ENCODE results near the gene SIX1. TPM values are rescaled to one million over a fixed set of nuclear protein-coding genes. Genes with fewer than 3 reads are reported as not detected.
A peak's percentile ranks its signal among the peaks of the same experiment; 100 is the strongest.

The SIX1 gene
- total and polyA plus RNA-seq, 2 of the 13 experiments (the other 11 are each of a cell fraction or from before 2014, with no cell fraction given) = 1.7 to 6.5 TPM

GRCh38 chr14:60647081-60647836 is 2.0 kb downstream of the SIX1 start (continued):
- TF ChIP-seq RARA (CRISPR knock-in tag; IDR thresholded peaks at IDR 0.05) (0 out of 2 replicates have a peak, but pooled peaks have one; percentile 9), ZFY (CRISPR knock-in tag; IDR thresholded peaks at IDR 0.05) (peak; percentile 69), ZMYM4 (CRISPR knock-in tag; IDR thresholded peaks at IDR 0.05) (0 out of 2 replicates have a peak, but pooled peaks have one; percentile 15), ZNF713 (CRISPR knock-in tag; IDR thresholded peaks at IDR 0.05) (no peak), ZFX (CRISPR knock-in tag; IDR thresholded peaks at IDR 0.05; ENCODE audit: low read depth) (peak; percentile 61), ZBTB38 (CRISPR knock-in tag; IDR thresholded peaks at IDR 0.05) (no peak), IKZF4 (CRISPR knock-in tag; IDR thresholded peaks at IDR 0.05; ENCODE audit: borderline replicate concordance, low read depth, not compliant biosample characterization) (no peak), MXD1 (CRISPR knock-in tag; IDR thresholded peaks at IDR 0.05) (no peak), MED1 (CRISPR knock-in tag; IDR thresholded peaks at IDR 0.05) (0 out of 2 replicates have a peak, but pooled peaks have one; percentile 19), MEIS2 (CRISPR knock-in tag; IDR thresholded peaks at IDR 0.05) (0 out of 2 replicates have a peak, but pooled peaks have one; percentile 21), SIX4 (CRISPR knock-in tag; IDR thresholded peaks at IDR 0.05) (no peak), USF2 (IDR thresholded peaks at IDR 0.05; ENCODE audit: low read depth, low read length) (no peak), USF2 (CRISPR knock-in tag; IDR thresholded peaks at IDR 0.05; ENCODE audit: borderline replicate concordance) (0 out of 2 replicates have a peak, but pooled peaks have one; percentile 25), ZFP82 (CRISPR knock-in tag; IDR thresholded peaks at IDR 0.05; ENCODE audit: borderline replicate concordance) (no peak), MAFK (conservative IDR thresholded peaks at IDR 0.05 in 1 of 2, IDR thresholded peaks at IDR 0.05 in 1 of 2; ENCODE audit: low read length in 2 of 2) (no peak), ZNF276 (CRISPR knock-in tag; IDR thresholded peaks at IDR 0.05; ENCODE audit: low read depth) (no peak), SOX6 (IDR thresholded peaks at IDR 0.05) (no peak), SOX6 (CRISPR knock-in tag; IDR thresholded peaks at IDR 0.05) (peak; percentile 15; the same call in 1 of the 2 replicates)
- TF ChIP-seq, protein P1, sequence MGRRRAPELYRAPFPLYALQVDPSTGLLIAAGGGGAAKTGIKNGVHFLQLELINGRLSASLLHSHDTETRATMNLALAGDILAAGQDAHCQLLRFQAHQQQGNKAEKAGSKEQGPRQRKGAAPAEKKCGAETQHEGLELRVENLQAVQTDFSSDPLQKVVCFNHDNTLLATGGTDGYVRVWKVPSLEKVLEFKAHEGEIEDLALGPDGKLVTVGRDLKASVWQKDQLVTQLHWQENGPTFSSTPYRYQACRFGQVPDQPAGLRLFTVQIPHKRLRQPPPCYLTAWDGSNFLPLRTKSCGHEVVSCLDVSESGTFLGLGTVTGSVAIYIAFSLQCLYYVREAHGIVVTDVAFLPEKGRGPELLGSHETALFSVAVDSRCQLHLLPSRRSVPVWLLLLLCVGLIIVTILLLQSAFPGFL (CRISPR knock-in tag; IDR thresholded peaks at IDR 0.05) = no peak
- TF ChIP-seq, protein P2, sequence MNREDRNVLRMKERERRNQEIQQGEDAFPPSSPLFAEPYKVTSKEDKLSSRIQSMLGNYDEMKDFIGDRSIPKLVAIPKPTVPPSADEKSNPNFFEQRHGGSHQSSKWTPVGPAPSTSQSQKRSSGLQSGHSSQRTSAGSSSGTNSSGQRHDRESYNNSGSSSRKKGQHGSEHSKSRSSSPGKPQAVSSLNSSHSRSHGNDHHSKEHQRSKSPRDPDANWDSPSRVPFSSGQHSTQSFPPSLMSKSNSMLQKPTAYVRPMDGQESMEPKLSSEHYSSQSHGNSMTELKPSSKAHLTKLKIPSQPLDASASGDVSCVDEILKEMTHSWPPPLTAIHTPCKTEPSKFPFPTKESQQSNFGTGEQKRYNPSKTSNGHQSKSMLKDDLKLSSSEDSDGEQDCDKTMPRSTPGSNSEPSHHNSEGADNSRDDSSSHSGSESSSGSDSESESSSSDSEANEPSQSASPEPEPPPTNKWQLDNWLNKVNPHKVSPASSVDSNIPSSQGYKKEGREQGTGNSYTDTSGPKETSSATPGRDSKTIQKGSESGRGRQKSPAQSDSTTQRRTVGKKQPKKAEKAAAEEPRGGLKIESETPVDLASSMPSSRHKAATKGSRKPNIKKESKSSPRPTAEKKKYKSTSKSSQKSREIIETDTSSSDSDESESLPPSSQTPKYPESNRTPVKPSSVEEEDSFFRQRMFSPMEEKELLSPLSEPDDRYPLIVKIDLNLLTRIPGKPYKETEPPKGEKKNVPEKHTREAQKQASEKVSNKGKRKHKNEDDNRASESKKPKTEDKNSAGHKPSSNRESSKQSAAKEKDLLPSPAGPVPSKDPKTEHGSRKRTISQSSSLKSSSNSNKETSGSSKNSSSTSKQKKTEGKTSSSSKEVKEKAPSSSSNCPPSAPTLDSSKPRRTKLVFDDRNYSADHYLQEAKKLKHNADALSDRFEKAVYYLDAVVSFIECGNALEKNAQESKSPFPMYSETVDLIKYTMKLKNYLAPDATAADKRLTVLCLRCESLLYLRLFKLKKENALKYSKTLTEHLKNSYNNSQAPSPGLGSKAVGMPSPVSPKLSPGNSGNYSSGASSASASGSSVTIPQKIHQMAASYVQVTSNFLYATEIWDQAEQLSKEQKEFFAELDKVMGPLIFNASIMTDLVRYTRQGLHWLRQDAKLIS (CRISPR knock-in tag; IDR thresholded peaks at IDR 0.05) = no peak
